Kidney epithelial cell (primary cell): ENCODE measurements around the gene PEX7. TPM values are rescaled to one million over a fixed set of nuclear protein-coding genes. Genes with fewer than 3 reads are reported as not detected.
"Not testable (repeated sequence)": the region's sequence is repeated elsewhere in the genome, so short reads cannot be mapped to it uniquely, and the experiment has no call there.

Experiments
- DNase-seq: peaks from one replicate; pipeline ENCODE4 v3.0.0-alpha.2; 2010; ENCODE audit warnings: low read depth
- H3K27me3 ChIP-seq: 2 replicates; pipeline ENCODE4 v1.6.0; 2011; ENCODE audit warnings: low read length; ENCODE audit not compliant: control insufficient read depth, insufficient read depth
- H3K36me3 ChIP-seq: 2 replicates; pipeline ENCODE4 v1.5.1; 2011; ENCODE audit warnings: low read length; ENCODE audit not compliant: control insufficient read depth, insufficient read depth
- H3K4me3 ChIP-seq: 2 replicates; pipeline ENCODE4 v1.5.1; 2011; ENCODE audit warnings: low read depth, mild to moderate bottlenecking, control low read depth, low read length
- total RNA-seq: library from RNA; depleted of rRNA; stranded (reverse); fragments of >200 nt; gene quantifications from 2 replicates; pipeline ENCODE4 v1.2.3, GENCODE V29; 2015
- TF ChIP-seq, protein P1 (sequence below): IDR thresholded peaks from 2 replicates; pipeline ENCODE4 v1.5.1; 2011; ENCODE audit warnings: mild to moderate bottlenecking, moderate library complexity, low read length, control low read depth, inconsistent platforms; ENCODE audit not compliant: insufficient read depth, poor library complexity, severe bottlenecking

Gene PEX7
- total RNA-seq, 1 donor from 2014 or later, result 17.8 TPM

DNA sequence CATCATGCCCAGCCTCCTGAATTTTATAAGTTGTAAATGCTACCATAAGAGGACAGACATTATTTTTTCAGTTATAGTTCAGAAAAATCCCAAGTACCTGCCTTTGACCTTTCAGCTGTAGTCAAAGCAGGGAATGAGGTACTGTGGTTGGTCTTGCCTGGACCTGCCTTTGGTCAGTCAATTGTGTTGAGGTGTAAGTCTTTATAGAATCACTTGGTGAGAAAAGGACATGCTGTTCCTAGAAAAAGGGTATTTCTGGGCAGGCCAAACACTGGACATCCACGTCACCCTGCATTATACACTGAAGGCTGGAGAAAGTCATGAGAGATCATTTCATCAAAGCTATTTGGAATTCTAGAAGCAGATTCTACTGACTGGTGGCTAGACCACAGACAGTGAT is 40.3 kb downstream of the PEX7 start:
- TF ChIP-seq, protein P1, sequence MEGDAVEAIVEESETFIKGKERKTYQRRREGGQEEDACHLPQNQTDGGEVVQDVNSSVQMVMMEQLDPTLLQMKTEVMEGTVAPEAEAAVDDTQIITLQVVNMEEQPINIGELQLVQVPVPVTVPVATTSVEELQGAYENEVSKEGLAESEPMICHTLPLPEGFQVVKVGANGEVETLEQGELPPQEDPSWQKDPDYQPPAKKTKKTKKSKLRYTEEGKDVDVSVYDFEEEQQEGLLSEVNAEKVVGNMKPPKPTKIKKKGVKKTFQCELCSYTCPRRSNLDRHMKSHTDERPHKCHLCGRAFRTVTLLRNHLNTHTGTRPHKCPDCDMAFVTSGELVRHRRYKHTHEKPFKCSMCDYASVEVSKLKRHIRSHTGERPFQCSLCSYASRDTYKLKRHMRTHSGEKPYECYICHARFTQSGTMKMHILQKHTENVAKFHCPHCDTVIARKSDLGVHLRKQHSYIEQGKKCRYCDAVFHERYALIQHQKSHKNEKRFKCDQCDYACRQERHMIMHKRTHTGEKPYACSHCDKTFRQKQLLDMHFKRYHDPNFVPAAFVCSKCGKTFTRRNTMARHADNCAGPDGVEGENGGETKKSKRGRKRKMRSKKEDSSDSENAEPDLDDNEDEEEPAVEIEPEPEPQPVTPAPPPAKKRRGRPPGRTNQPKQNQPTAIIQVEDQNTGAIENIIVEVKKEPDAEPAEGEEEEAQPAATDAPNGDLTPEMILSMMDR, result no peak
- no peak for DNase-seq
- Histone ChIP-seq H3K36me3 (no peaks in the 10 kb centered on the region), H3K4me3 (no peak overlapping the region), H3K27me3 (no peaks in the 10 kb centered on the region)

DNA sequence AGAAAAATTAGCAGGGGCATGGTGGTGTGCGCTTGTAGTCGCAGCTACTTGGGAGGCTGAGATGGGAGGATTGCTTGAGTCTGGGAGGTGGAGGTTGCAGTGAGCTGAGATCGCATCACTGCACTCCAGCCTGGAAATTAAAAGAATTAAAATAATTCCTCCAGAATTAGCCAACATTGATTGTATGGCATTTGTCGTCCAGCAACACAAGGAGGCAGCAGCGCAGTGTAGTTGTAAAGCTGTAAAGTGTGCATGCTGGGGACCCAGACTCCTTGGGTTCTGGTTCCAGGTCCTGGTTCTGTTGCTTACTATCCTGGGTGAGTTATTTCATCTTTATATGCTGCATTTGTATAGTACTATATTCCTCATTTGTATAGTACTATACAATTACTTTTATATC is 41.4 kb downstream of the PEX7 start:
- H3K4me3 ChIP-seq, result no peak overlapping the region

DNA sequence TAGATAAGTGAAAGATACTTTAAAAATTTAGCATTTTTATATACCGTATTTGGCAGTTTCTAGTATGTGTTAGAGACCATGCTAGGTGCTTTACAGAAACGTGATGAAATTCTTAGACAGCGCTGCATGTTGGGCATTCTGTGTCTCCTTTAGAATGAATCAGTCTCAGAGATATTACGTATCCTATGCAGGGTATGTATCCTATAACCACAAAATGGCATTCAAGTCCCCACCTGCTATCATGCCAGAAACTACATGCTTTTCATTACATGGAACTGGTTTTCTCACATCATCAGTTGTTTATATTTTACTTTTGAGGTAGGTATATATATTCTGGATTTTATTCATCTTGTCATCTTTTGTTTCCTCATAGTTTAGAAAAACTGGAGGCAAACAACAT is 42.3 kb downstream of the PEX7 start:
- TF ChIP-seq, protein P1, result no peak
- H3K4me3 ChIP-seq, result no peak overlapping the region
- H3K36me3 ChIP-seq, result no peaks in the 10 kb centered on the region
- no peaks in the 10 kb centered on the region for H3K27me3 ChIP-seq
- no peak for DNase-seq

More for the DNA sequence above, 41.4 kb downstream of the PEX7 start:
- Histone ChIP-seq H3K27me3 (no peaks in the 10 kb centered on the region), H3K36me3 (no peaks in the 10 kb centered on the region)
- TF ChIP-seq, protein P1, result no peak
- DNase-seq, result no peak

DNA sequence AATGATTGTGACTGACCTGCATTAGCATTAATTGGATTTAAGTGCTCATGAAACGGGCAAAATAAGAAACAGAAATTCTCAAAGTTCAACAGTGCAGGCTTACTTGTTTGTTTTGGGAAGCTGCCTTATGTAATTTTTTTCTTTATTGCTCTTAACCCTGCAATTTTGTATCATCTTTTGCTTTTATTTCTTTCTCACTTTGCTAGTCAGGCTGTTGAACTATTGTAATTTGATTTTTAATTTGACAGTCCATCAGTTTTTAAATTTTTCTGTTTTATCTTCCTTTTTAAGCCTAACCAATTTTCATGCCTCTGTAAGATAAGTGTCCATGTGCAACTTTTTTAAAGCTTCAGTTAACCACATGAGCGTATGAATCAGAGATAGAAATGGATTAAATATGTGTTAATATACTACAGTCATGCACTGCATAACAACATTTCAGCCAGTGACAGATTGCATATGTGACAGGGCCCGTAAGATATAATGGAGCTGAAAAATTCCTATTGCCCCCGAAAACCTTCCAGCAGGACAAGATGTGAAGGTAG is 44.6 kb downstream of the PEX7 start:
- Histone ChIP-seq H3K36me3 (no peaks in the 10 kb centered on the region), H3K4me3 (no peak overlapping the region), H3K27me3 (no peaks in the 10 kb centered on the region)
- DNase-seq, result no peak
- TF ChIP-seq, protein P1, result no peak

DNA sequence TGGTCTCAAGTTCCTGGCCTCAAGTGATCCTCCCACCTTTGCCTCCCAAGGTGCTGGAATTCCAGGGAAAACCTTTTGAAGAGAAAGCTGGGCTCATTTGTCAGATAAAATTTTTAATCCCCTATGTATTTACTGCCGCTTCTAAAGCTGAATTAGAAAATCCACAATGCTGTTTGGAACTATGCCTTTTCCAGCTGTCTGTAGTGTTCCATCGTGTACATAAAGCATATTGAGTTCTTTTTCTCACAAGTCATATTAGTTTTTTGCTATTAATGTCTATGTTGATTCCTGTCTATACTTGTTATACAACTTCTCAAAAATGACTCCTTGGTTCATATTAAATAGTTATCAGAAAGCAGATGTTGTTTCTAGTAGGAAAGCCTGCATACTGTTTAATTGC is 47.1 kb downstream of the PEX7 start:
- Histone ChIP-seq H3K27me3 (no peaks in the 10 kb centered on the region), H3K36me3 (no peaks in the 10 kb centered on the region), H3K4me3 (no peak overlapping the region)
- TF ChIP-seq, protein P1, result no peak
- DNase-seq, result no peak

DNA sequence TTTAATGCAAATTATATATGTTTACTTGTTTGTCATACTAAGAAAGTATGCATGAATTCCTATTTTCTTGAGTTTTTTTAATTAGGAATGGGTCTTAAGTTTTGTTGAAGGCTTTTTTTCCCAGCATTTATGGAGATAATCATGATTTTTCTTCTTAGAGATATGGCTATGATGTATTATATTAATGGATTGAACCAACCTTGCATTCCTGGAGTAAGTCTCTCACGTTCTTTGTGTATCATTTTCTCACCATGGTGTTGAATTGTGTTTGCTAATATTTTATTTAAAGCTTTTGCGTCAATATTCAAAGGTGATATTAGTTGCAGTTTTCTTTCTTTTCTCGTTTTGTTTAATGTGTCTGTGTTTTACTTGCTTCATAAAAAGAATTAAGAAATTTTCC is 51.4 kb downstream of the PEX7 start:
- Histone ChIP-seq H3K36me3 (no peaks in the 10 kb centered on the region), H3K27me3 (no peaks in the 10 kb centered on the region), H3K4me3 (no peak overlapping the region)
- DNase-seq, result no peak
- TF ChIP-seq, protein P1, result no peak

DNA sequence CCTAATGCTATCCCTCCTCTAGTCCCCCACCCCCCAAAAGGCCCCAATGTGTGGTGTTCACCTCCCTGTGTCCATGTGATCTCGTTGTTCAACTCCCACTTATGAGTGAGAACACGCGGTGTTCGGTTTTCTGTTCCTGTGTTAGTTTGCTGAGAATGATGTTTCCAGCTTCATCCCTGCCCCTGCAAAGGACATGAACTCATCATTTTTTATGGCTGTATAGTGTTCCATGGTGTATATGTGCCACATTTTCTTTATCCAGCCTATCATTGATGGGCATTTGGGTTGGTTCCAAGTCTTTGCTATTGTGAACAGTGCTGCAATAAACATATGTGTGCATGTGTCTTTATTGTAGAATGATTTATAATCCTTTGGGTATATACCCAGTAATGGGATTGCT is 54.1 kb downstream of the PEX7 start:
- H3K4me3 ChIP-seq, H3K36me3 ChIP-seq, DNase-seq, H3K27me3 ChIP-seq: not testable (repeated sequence)
